HEK293T (cell line): ENCODE results near the gene PIERCE2.
"Not testable (repeated sequence)": the region's sequence is repeated elsewhere in the genome, so short reads cannot be mapped to it uniquely, and the experiment has no call there.

Source experiments
- CTCF ChIA-PET: fragments of 350-600 bp; formaldehyde crosslinking; extraction: SDS; loops from one replicate; lab custom pipeline; 2021; ENCODE audit warnings: antibody characterized with exemption, inconsistent platforms; lab: Yijun Ruan, JAX
- POLR2A ChIA-PET: fragments of 350-600 bp; formaldehyde crosslinking; extraction: SDS; loops from one replicate; lab custom pipeline; 2020; ENCODE audit warnings: antibody characterized with exemption, inconsistent platforms; lab: Yijun Ruan, JAX
- DNase-seq: peaks from one replicate; pipeline ENCODE4 v3.0.0; 2012; ENCODE audit warnings: mixed read lengths; ENCODE audit errors: extremely low spot score
- ARNT ChIP-seq: fragments of 450-650 bp; IDR thresholded peaks from 2 replicates; pipeline ENCODE4 v1.6.1; 2017; ENCODE audit warnings: mild to moderate bottlenecking
- BHLHE40 ChIP-seq: fragments of 450-650 bp; IDR thresholded peaks from 2 replicates; pipeline ENCODE4 v1.6.1; 2016; ENCODE audit warnings: mild to moderate bottlenecking, moderate library complexity, borderline replicate concordance
- CTBP1 ChIP-seq: fragments of 450-650 bp; IDR thresholded peaks from 2 replicates; pipeline ENCODE4 v1.6.1; 2016; ENCODE audit warnings: borderline replicate concordance
- ELF4 ChIP-seq: fragments of 450-650 bp; IDR thresholded peaks from 2 replicates; pipeline ENCODE4 v1.6.1; 2017; ENCODE audit warnings: antibody characterized with exemption
- FOXA1 ChIP-seq: fragments of 450-650 bp; IDR thresholded peaks from 2 replicates; pipeline ENCODE4 v1.6.1; 2016; ENCODE audit warnings: mild to moderate bottlenecking
- FOXK2 ChIP-seq: fragments of 450-650 bp; IDR thresholded peaks from 2 replicates; pipeline ENCODE4 v1.6.1; 2016; ENCODE audit warnings: mild to moderate bottlenecking
- FOXM1 ChIP-seq: fragments of 450-650 bp; IDR thresholded peaks from 2 replicates; pipeline ENCODE4 v1.6.1; 2017; ENCODE audit warnings: mild to moderate bottlenecking, borderline replicate concordance
- HDGF ChIP-seq: fragments of 450-650 bp; IDR thresholded peaks from 2 replicates; pipeline ENCODE4 v1.6.1; 2017; ENCODE audit warnings: antibody characterized with exemption, borderline replicate concordance
- L3MBTL2 ChIP-seq: fragments of 450-650 bp; conservative IDR thresholded peaks from 2 replicates; pipeline ENCODE4 v1.6.1; 2016; ENCODE audit warnings: mild to moderate bottlenecking
- LEF1 ChIP-seq: fragments of 450-650 bp; IDR thresholded peaks from 2 replicates; pipeline ENCODE4 v1.6.1; 2017; ENCODE audit warnings: mild to moderate bottlenecking, borderline replicate concordance
- NFRKB ChIP-seq: fragments of 450-650 bp; IDR thresholded peaks from 2 replicates; pipeline ENCODE4 v1.6.1; 2016; ENCODE audit warnings: mild to moderate bottlenecking, moderate library complexity
- SP1 ChIP-seq: fragments of 450-650 bp; IDR thresholded peaks from 2 replicates; pipeline ENCODE4 v1.6.1; 2017
- SUZ12 ChIP-seq: fragments of 450-650 bp; IDR thresholded peaks from 2 replicates; pipeline ENCODE4 v1.6.1; 2016; ENCODE audit warnings: mild to moderate bottlenecking
- TARDBP ChIP-seq: fragments of 450-650 bp; IDR thresholded peaks from 2 replicates; pipeline ENCODE4 v1.6.1; 2016
- ZNF384 ChIP-seq: fragments of 450-650 bp; IDR thresholded peaks from 2 replicates; pipeline ENCODE4 v1.6.1; 2016
- TF ChIP-seq, protein P1 (sequence below): fragments of 450-650 bp; IDR thresholded peaks from 2 replicates; pipeline ENCODE4 v1.6.1; 2016

Gene PIERCE2

DNA sequence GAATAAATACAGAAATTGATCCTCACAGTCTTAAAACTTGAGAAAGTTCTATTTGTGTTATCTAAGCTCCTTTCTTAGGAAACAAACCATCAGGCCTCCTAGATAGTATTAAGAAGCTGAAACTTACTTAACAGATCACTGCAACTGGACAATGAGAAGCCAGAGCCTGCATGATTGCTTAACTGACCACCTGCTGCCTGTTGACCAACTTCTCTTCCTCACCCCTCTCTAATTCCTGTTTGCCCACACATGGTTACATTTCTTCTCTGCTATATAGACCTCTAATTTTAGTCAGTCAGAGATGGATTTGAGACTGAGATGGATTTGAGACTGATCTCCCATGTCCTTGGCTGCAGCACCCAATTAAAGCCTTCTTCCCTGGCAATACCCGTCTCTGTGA lies 13.6 kb upstream of the PIERCE2 start:
- TF ChIP-seq SUZ12 (no peak), ELF4 (no peak), LEF1 (no peak), SP1 (no peak), ZNF384 (no peak), FOXM1 (no peak), BHLHE40 (no peak), L3MBTL2 (no peak), TARDBP (no peak), FOXK2 (no peak), ARNT (no peak), CTBP1 (no peak), NFRKB (no peak), FOXA1 (no peak), HDGF (no peak)
- TF ChIP-seq, protein P1, sequence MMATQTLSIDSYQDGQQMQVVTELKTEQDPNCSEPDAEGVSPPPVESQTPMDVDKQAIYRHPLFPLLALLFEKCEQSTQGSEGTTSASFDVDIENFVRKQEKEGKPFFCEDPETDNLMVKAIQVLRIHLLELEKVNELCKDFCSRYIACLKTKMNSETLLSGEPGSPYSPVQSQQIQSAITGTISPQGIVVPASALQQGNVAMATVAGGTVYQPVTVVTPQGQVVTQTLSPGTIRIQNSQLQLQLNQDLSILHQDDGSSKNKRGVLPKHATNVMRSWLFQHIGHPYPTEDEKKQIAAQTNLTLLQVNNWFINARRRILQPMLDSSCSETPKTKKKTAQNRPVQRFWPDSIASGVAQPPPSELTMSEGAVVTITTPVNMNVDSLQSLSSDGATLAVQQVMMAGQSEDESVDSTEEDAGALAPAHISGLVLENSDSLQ, result no peak
- no peak for DNase-seq
- CTCF ChIA-PET, result interaction anchor here (1.0 kb wide), 1 partner anchor 17 kb away, joined by 3 read pairs; no protein-coding TSS in a partner anchor
- POLR2A ChIA-PET, result interaction anchor here (0.6 to 0.8 kb wide), 2 partner anchors 14 to 75 kb away, joined by 3 read pairs; partner anchors contain the start of genes CCPG1, PIERCE2, PIGB and PIGBOS1

DNA sequence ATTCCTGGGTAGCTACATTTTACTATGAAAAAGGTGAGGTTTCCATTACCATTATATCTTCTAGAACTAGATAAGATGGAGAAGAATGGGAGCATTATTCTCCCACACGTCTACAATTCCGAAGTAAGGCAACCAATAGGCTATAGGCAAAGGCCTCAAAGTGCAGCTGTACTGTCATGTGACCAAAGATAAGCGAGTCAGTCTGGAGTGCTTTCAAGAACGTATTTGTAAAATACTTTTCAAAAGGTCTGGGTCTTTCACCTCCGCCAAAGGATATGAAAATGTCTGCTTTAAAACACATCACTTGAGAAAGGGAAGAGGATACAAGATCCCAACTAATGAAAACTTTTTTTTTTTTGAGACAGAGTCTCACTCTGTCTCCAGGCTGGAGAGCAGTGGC lies 10.1 kb upstream of the PIERCE2 start:
- ChIA-PET CTCF (interaction anchor here (0.6 to 1.0 kb wide), 2 partner anchors 9 to 41 kb away, joined by 3 to 7 read pairs; partner anchors contain the start of gene CCPG1), POLR2A (no interaction called here)
- no peak for TF ChIP-seq BHLHE40
- TF ChIP-seq FOXK2, result no peak
- TF ChIP-seq SP1, result no peak
- TF ChIP-seq LEF1, result no peak
- no peak for TF ChIP-seq ELF4
- TF ChIP-seq CTBP1, result no peak
- no peak for TF ChIP-seq ZNF384
- TF ChIP-seq FOXM1, result no peak
- no peak for TF ChIP-seq SUZ12
- no peak for TF ChIP-seq NFRKB
- no peak for TF ChIP-seq L3MBTL2
- no peak for DNase-seq

DNA sequence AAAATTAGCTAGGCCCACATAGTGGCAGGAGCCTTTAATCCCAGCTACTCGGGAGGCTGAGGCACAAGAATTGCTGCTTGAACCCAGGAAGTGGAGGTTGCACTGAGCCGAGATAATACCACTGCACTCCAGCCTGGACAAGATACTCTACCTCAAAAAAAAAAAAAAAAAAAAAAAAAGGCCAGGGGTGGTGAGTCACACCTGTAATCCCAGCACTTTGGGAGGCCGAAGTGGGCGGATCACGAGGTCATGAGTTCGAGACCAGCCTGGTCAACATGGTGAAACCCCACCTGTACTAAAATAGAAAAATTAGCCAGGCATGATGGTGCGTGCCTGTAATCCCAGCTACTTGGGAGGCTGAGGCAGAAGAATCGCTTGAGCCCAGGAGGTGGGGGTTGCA lies 8.2 kb upstream of the PIERCE2 start:
- DNase-seq, POLR2A ChIA-PET, CTCF ChIA-PET: not testable (repeated sequence)

DNA sequence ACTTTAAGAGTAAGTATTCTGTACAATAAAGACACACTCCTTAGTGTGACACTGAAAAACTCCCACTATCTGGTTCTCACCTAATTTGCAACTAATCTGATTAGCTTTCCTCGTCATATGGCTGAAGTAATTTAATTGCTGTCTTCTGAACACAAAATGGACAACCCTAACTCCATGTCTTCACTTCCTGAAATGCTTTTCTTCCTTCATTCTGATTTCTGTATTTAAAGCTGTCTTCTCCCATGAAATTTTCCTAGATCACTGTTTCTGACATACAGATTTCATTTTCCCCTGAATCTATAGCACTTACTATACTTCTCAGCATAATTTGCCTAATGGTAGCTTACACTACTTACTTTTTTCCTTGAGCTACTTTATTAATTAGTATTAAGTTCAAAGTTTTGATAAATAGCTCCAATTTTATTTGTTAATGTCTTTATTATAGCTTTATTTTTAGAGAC lies 6.5 kb upstream of the PIERCE2 start:
- no peak for TF ChIP-seq NFRKB
- TF ChIP-seq L3MBTL2, result no peak
- TF ChIP-seq SP1, result no peak
- TF ChIP-seq BHLHE40, result no peak
- TF ChIP-seq FOXK2, result no peak
- TF ChIP-seq SUZ12, result no peak
- TF ChIP-seq FOXM1, result no peak
- no peak for TF ChIP-seq ZNF384
- CTCF ChIA-PET, result interaction anchor here (1.4 kb wide), 1 partner anchor 34 kb away, joined by 4 read pairs; no protein-coding TSS in a partner anchor
- no peak for DNase-seq
- POLR2A ChIA-PET, result no interaction called here

DNA sequence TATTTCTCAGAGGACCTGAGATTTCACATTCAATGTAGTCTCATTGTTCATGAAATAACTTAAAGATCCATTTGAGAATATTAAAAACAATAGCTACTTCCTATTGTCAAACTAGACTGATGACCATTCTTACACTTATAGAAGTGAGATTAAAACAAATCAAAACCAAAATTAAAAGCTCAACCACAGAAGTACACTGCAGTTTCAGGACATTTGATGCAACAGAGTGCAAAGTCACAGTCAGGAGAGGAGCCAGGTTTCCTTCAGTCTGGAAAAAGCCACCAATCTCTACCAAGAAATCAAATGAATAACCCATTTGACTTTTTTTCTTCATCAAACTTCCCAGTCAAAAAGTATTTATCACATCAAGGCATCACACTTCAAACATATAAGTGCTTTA lies 5.6 kb upstream of the PIERCE2 start:
- TF ChIP-seq BHLHE40 (no peak), ARNT (no peak), LEF1 (no peak)

DNA sequence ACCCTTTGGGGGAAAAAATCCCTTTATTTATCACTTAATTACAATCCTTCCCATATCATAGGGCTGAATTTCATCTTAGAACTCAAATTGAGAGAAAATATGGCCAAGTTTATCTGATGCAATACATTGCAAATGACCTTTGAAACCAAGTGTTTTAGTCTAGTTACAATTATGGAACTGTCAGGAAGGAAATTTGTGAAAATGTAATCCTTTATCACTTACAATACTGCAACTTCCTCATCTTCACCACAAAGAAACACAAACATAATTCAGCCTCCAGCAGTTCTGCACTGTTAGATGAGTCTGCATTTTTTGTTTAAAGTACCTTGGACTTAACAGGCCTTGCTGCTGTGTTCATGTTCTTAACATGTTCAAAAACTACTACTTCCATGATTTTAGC lies 4.8 kb upstream of the PIERCE2 start:
- no peak for DNase-seq
- TF ChIP-seq CTBP1, result no peak
- TF ChIP-seq ZNF384, result no peak
- TF ChIP-seq LEF1, result no peak
- TF ChIP-seq FOXK2, result no peak
- TF ChIP-seq L3MBTL2, result no peak
- no peak for TF ChIP-seq ARNT
- no peak for TF ChIP-seq SP1
- TF ChIP-seq ELF4, result no peak
- no peak for TF ChIP-seq FOXA1
- no peak for TF ChIP-seq BHLHE40
- TF ChIP-seq SUZ12, result no peak
- no peak for TF ChIP-seq HDGF
- TF ChIP-seq NFRKB, result no peak
- no peak for TF ChIP-seq FOXM1
- POLR2A ChIA-PET, result no interaction called here
- CTCF ChIA-PET, result no interaction called here

More for the DNA sequence above, 5.6 kb upstream of the PIERCE2 start:
- POLR2A ChIA-PET, result no interaction called here
- DNase-seq, result no peak
- CTCF ChIA-PET, result interaction anchor here (1.4 kb wide), 1 partner anchor 33 kb away, joined by 4 read pairs; no protein-coding TSS in a partner anchor

DNA sequence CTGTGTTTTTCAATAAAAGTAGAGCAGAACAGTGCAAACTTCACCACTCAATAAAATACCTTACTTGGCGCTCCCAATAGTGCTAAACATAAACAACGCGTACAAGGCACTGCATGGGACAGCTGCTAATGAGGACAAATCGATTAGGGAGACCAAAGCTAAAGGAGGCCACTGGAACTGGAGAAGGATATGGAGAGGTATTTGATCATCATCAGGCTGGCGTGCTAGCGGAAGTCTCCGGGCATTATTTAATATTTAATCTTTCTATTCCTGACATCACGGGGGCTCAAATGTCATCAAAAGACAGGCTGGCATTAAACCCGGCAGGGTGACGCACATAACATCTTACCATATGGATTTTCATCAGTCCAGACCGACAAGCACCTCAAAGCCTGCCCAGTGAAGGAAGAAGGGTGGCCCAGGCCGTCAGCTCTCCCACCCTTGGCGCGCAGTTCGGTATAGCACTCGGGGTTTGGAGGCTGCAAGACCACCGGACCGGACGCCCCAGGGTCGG lies 740 bp upstream of the PIERCE2 start:
- TF ChIP-seq CTBP1, result no peak
- TF ChIP-seq, protein P1, result 0 out of 2 replicates have a peak, but pooled peaks have one; percentile 9
- peak; percentile 6 for DNase-seq
- ChIA-PET CTCF (interaction anchor here (0.6 to 1.2 kb wide), 3 partner anchors 10 to 24 kb away, joined by 3 to 4 read pairs (median 3); no protein-coding TSS in a partner anchor), POLR2A (interaction anchor here (1.1 to 2.0 kb wide), 5 partner anchors 11 to 210 kb away, joined by 3 to 15 read pairs (median 7); partner anchors contain the start of genes PIGB, PIGBOS1 and RSL24D1)

DNA sequence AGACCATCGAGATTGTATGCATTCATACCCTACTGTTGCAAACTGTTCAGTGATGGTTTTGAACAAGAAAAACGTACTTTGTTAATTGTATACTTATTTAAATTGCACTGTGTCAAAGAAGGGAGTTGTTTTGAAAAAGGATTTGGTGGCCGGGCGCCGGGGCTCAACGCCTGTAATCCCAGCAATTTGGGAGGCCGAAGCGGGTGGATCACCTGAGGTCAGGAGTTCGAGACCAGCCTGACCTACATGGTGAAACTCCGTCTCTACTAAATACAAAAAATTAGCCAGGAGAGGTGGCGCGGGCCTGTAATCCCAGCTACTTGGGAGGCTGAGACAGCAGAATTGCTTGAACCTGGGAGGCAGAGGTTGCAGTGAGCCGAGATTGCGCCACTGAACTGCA lies 681 bp downstream of the PIERCE2 start:
- DNase-seq, result not testable (repeated sequence)
- ChIA-PET CTCF (interaction anchor here (1.3 kb wide), 1 partner anchor 13 kb away, joined by 3 read pairs; no protein-coding TSS in a partner anchor), POLR2A (interaction anchor here (1.1 to 2.0 kb wide), 5 partner anchors 12 to 212 kb away, joined by 3 to 15 read pairs (median 7); partner anchors contain the start of genes PIGB, PIGBOS1 and RSL24D1)

DNA sequence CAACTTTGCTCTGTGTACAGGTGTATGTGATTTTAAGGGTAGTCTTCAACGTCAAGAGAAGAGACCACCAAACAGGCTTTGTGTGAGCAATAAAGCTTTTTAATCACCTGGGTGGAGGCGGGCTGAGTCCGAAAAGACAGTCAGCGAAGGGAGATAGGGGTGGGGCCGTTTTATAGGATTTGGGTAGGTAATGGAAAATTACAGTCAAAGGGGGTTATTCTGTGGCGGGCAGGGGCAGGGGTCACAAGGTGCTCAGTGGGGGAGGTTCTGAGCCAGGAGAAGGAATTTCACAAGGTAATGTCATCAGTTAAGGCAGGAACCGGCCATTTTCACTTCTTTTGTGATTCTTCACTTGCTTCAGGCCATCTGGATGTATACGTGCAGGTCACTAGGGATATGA lies 9.4 kb downstream of the PIERCE2 start:
- CTCF ChIA-PET, POLR2A ChIA-PET, DNase-seq: not testable (repeated sequence)
